Right lung (tissue), 5 donors: ENCODE measurements around the gene ELMOD3. TPM values are rescaled to one million over a fixed set of nuclear protein-coding genes. Genes with fewer than 3 reads are reported as not detected.

Source experiments
- DNase-seq, 2 donors: peaks; one replicate each; pipeline ENCODE4 v3.0.0-alpha.2; 2013
- polyA plus RNA-seq, 5 donors: library from polyadenylated mRNA; unstranded; fragments of 120-200 nt; gene quantifications; one replicate each; pipeline versions ENCODE4 v1.2.1 to v1.2.3, GENCODE V29; 2013; ENCODE audit warnings: inconsistent platforms in 1 of 5, low replicate concordance in 1 of 5; ENCODE audit not compliant: insufficient read length in 5 of 5, insufficient read depth in 1 of 5

The ELMOD3 gene
- polyA plus RNA-seq, 5 donors: 30.3 to 39.1 (median 33.3) TPM

GRCh38 chr2:85439986-85440385 lies 85.4 kb downstream of the ELMOD3 start:
- DNase-seq: no peak

- DNase-seq: no peak
Measured at GRCh38 chr2:85440729-85441128, 86.2 kb downstream of the ELMOD3 start.

Other genes with a start within 250 kb of the ELMOD3 start
- 10 to 100 TPM; 48.0 to 72.8 (median 62.1) TPM for gene TCF7L1, start 221.4 kb upstream of the ELMOD3 start, polyA plus RNA-seq
- gene TGOLN2, start 26.8 kb upstream of the ELMOD3 start, polyA plus RNA-seq: 100 to 1,000 TPM in 2 of 5 donors, 10 to 100 TPM in 3; 77.4 to 106 (median 94.1) TPM
- gene RETSAT, start 241 bp upstream of the ELMOD3 start, polyA plus RNA-seq: 10 to 100 TPM; 25.3 to 29.3 (median 27.0) TPM
- 10 to 100 TPM; 42.5 to 59.9 (median 52.0) TPM for gene CAPG, start 55.6 kb downstream of the ELMOD3 start, polyA plus RNA-seq
- 1 to 10 TPM in 1 of 5 donors, under 1 TPM in 4; 0.67 to 1.7 (median 0.85) TPM for gene SH2D6, start 63.9 kb downstream of the ELMOD3 start, polyA plus RNA-seq
- 100 to 1,000 TPM; 274 to 398 (median 339) TPM for gene MAT2A, start 184.4 kb downstream of the ELMOD3 start, polyA plus RNA-seq
- 10 to 100 TPM; 28.9 to 43.5 (median 35.2) TPM for gene GGCX, start 206.7 kb downstream of the ELMOD3 start, polyA plus RNA-seq
- gene VAMP8, start 222.8 kb downstream of the ELMOD3 start, polyA plus RNA-seq: 10 to 100 TPM; 54.6 to 78.1 (median 68.1) TPM
- 10 to 100 TPM; 42.6 to 75.2 (median 57.3) TPM for gene VAMP5, start 229.7 kb downstream of the ELMOD3 start, polyA plus RNA-seq
- 100 to 1,000 TPM in 4 of 5 donors, 10 to 100 TPM in 1; 99.7 to 114 (median 110) TPM for gene RNF181, start 241.0 kb downstream of the ELMOD3 start, polyA plus RNA-seq
- gene TMEM150A, start 247.9 kb downstream of the ELMOD3 start, polyA plus RNA-seq: 10 to 100 TPM in 4 of 5 donors, 1 to 10 TPM in 1; 9.9 to 16.9 (median 13.8) TPM